HepG2 (cell line): ENCODE data around the gene SMPX. TPM values are rescaled to one million over a fixed set of nuclear protein-coding genes. Genes with fewer than 3 reads are reported as not detected.

ENCODE experiments used
- ATAC-seq: fragments of 200-7000 bp; cut with Tn5 transposase; 3 replicates; pipeline ENCODE4 v1.9.1; 2020; ENCODE audit warnings: mild to moderate bottlenecking, moderate library complexity
- BruUV-seq: library from RNA; stranded (reverse); fragments of 400-500 nt; replicated peaks from 2 replicates; lab custom pipeline; 2021; lab: Mats Ljungman, UMichigan
- CTCF ChIA-PET: fragments of 300-600 bp; formaldehyde crosslinking; extraction: SDS; loops from one replicate; lab custom pipeline; 2021; ENCODE audit warnings: low total read pairs, inconsistent platforms, low intra/inter-chr PET ratio; lab: Yijun Ruan, JAX
- POLR2A ChIA-PET: fragments of 350-600 bp; sonication (Branson Sonifier 250); formaldehyde crosslinking; loops from one replicate; lab custom pipeline; 2020; ENCODE audit warnings: antibody characterized with exemption, inconsistent platforms; lab: Yijun Ruan, JAX
- DNase-seq: peaks from one replicate; pipeline ENCODE4 v3.0.0-alpha.2; 2015; ENCODE audit warnings: low spot score
- FAIRE-seq: peaks from 3 replicates; lab custom pipeline; 2011; peaks lifted over from hg19 to GRCh38; lab: Jason Lieb, UNC
- H2AFZ ChIP-seq: one replicate; pipeline ENCODE4 v1.6.1; 2011; ENCODE audit warnings: low read length, inconsistent platforms
- H3K27ac ChIP-seq: fragments of 300-600 bp; 3 replicates; pipeline ENCODE4 v1.8.0; 2011; ENCODE audit warnings: mixed run types, mild to moderate bottlenecking, mixed read lengths, low read length, inconsistent platforms; ENCODE audit not compliant: insufficient read depth; ENCODE audit errors: extremely low read length
- H3K27me3 ChIP-seq, 2 experiments: fragments of 200-600 bp in 1 of 2; 2 replicates in 1 of 2; 3 replicates in 1 of 2; pipeline versions ENCODE4 v1.6.0 to v1.8.0; 2011; ENCODE audit warnings: low read length in 2 of 2, mild to moderate bottlenecking in 2 of 2, moderate library complexity in 2 of 2, inconsistent platforms in 1 of 2; ENCODE audit not compliant: insufficient read depth in 2 of 2, control insufficient read depth in 1 of 2
- H3K36me3 ChIP-seq, 2 experiments: fragments of 200-600 bp in 1 of 2; replicated peaks in 1 of 2; 2 replicates in 1 of 2; 3 replicates in 1 of 2; pipeline versions ENCODE4 v1.5.1 to v1.8.0; 2011; ENCODE audit warnings: low read length in 2 of 2, inconsistent platforms in 1 of 2; ENCODE audit not compliant: insufficient read depth in 2 of 2, control insufficient read depth in 1 of 2
- H3K4me1 ChIP-seq: 2 replicates; pipeline ENCODE4 v1.5.1; 2012; ENCODE audit warnings: low read length, inconsistent platforms; ENCODE audit not compliant: insufficient read depth
- H3K4me2 ChIP-seq: 2 replicates; pipeline ENCODE4 v1.6.0; 2011; ENCODE audit warnings: low read depth, low read length, inconsistent platforms
- H3K4me3 ChIP-seq, 3 experiments: fragments of 200-600 bp in 1 of 3; sonication (generic), shearing (Covaris generic) in 1 of 3; replicated peaks in 1 of 3; 2 replicates each; pipeline ENCODE4 v1.5.1; 2011 to 2016; ENCODE audit warnings: low read length in 3 of 3, inconsistent platforms in 2 of 3, low read depth in 2 of 3, mild to moderate bottlenecking in 2 of 3, control low read depth in 1 of 3, mixed read lengths in 1 of 3; ENCODE audit not compliant: insufficient read depth in 1 of 3
- H3K79me2 ChIP-seq: one replicate; pipeline ENCODE4 v1.6.1; 2011; ENCODE audit warnings: low read length, inconsistent platforms; ENCODE audit not compliant: insufficient read depth
- H3K9ac ChIP-seq: 2 replicates; pipeline ENCODE4 v1.6.0; 2011; ENCODE audit warnings: mild to moderate bottlenecking, low read depth, low read length, inconsistent platforms; ENCODE audit not compliant: insufficient read depth
- H3K9me3 ChIP-seq: 2 replicates; pipeline ENCODE4 v1.5.1; 2012; ENCODE audit warnings: mild to moderate bottlenecking, low read length
- H4K20me1 ChIP-seq: 2 replicates; pipeline ENCODE4 v1.6.0; 2011; ENCODE audit warnings: inconsistent platforms, mild to moderate bottlenecking, low read length, moderate library complexity; ENCODE audit not compliant: insufficient read depth
- BATF2 ChIP-seq: sonication (generic); formaldehyde crosslinking; IDR thresholded peaks from 2 replicates; pipeline ENCODE4 v1.8.0; 2022; ENCODE audit warnings: mild to moderate bottlenecking, missing genetic modification reagents, moderate library complexity
- CERS6 ChIP-seq: sonication (generic); formaldehyde crosslinking; IDR thresholded peaks from 2 replicates; pipeline ENCODE4 v1.5.0; 2020; ENCODE audit warnings: missing genetic modification reagents
- HHEX ChIP-seq: IDR thresholded peaks from 2 replicates; pipeline ENCODE4 v1.6.1; 2016; ENCODE audit warnings: control low read depth
- HOXA9 ChIP-seq: sonication (generic); formaldehyde crosslinking; IDR thresholded peaks from 2 replicates; pipeline ENCODE4 v1.8.1; 2022; ENCODE audit warnings: missing genetic modification reagents, mild to moderate bottlenecking, moderate library complexity, borderline replicate concordance
- IRX3 ChIP-seq: sonication (generic); formaldehyde crosslinking; IDR thresholded peaks from 2 replicates; pipeline ENCODE4 v1.8.1; 2023; ENCODE audit warnings: mild to moderate bottlenecking, low read depth, missing genetic modification reagents, borderline replicate concordance
- SRF ChIP-seq: IDR thresholded peaks from 2 replicates; pipeline ENCODE4 v1.6.1; 2011; ENCODE audit warnings: mild to moderate bottlenecking, low read depth, low read length, moderate library complexity
- ZBED4 ChIP-seq: sonication (generic); formaldehyde crosslinking; IDR thresholded peaks from 2 replicates; pipeline ENCODE4 v1.4.0; 2020; ENCODE audit warnings: missing genetic modification reagents, borderline replicate concordance
- ZNF3 ChIP-seq: IDR thresholded peaks from 2 replicates; pipeline ENCODE4 v1.7.0; 2017; ENCODE audit warnings: inconsistent platforms
- ZNF446 ChIP-seq: sonication (generic); formaldehyde crosslinking; IDR thresholded peaks from 2 replicates; pipeline ENCODE4 v1.5.0; 2020; ENCODE audit warnings: mild to moderate bottlenecking, missing genetic modification reagents
- WGBS: methylation state at CpG from one replicate; pipeline ENCODE4 v1.1.6; 2017; ENCODE audit warnings: low lambda C conversion rate; 5-methylcytosine and 5-hydroxymethylcytosine counted together
- in situ Hi-C: cut with HindIII; loops from 2 replicates; pipeline ENCODE4 v1.10.0; 2017; ENCODE audit warnings: low pct_unique_long_range_greater_than_20kb; ENCODE audit not compliant: extremely low pct_ligation_motif_present
- intact Hi-C: fragments of 100-400 bp; cut with micrococcal nuclease; formaldehyde crosslinking; loops from one replicate; pipeline ENCODE4 v1.10.0; 2022; ENCODE audit not compliant: unreplicated experiment
- polyA plus RNA-seq, 8 experiments: library from polyadenylated mRNA; depleted of rRNA in 3 of 8; stranded (reverse) in 7 of 8; unstranded in 1 of 8; fragments of >200 nt; fragmentation: Illumina TruSeq in 4 of 8; extraction: Trizol in 4 of 8; gene quantifications; 2 replicates each; pipeline versions ENCODE4 v1.2.1 to v1.2.3, GENCODE V29; 2011 to 2016; ENCODE audit warnings: low read depth in 4 of 8, missing spikeins in 1 of 8, mixed read lengths in 1 of 8; ENCODE audit not compliant: insufficient read depth in 1 of 8
- total RNA-seq, 5 experiments: library from RNA; depleted of rRNA; stranded (reverse); fragments of >200 nt; fragmentation: Illumina TruSeq; extraction: Trizol; gene quantifications; 2 replicates each; pipeline ENCODE4 v1.2.3, GENCODE V29; 2016; ENCODE audit warnings: low read depth in 1 of 5

The SMPX gene
- total and polyA plus RNA-seq, 2 of the 13 experiments (the other 11 are each of a cell fraction or from before 2014, with no cell fraction given): 0.95 to 1.8 TPM

GRCh38 chrX:21744060-21744459 lies 13.9 kb downstream of the SMPX start (continued):
- TF ChIP-seq ZNF3 (CRISPR knock-in tag): no peak
- TF ChIP-seq HHEX (CRISPR knock-in tag): no peak
- TF ChIP-seq CERS6 (CRISPR knock-in tag): no peak
- no peak for TF ChIP-seq ZNF446 (CRISPR knock-in tag)
- TF ChIP-seq ZBED4 (CRISPR knock-in tag): no peak
- TF ChIP-seq, all 625 proteins: peak for 0

- Histone ChIP-seq H3K27ac (no peak overlapping the region), H3K36me3 (no peaks in the 10 kb centered on the region), H3K79me2 (no peaks in the 10 kb centered on the region), H3K4me3 (no peak overlapping the region), H3K9ac (no peak overlapping the region), H3K27me3 (no peaks in the 10 kb centered on the region), H2AFZ (no peak overlapping the region), H4K20me1 (no peaks in the 10 kb centered on the region), H3K4me2 (no peak overlapping the region), H3K4me1 (peaks cover 24% of the 10 kb centered on the region), H3K9me3 (no peaks in the 10 kb centered on the region)
- POLR2A ChIA-PET: no interaction called here
- CTCF ChIA-PET: no interaction called here
- BruUV-seq: no TSS peak
- 92% methylated on average over 5 of the region's 6 CpGs for WGBS
- no peak for DNase-seq
- in situ Hi-C loops: loop anchor here (25.0 kb wide), 1 partner anchor 1205 kb away; no protein-coding TSS in a partner anchor
- intact Hi-C loops: no loop called here
- no peak for TF ChIP-seq IRX3
- no peak for TF ChIP-seq SRF
- no peak for TF ChIP-seq BATF2 (CRISPR knock-in tag)
- TF ChIP-seq HOXA9 (CRISPR knock-in tag): no peak
- ATAC-seq: no peak
- no peak for FAIRE-seq
These were observed 15.8 kb downstream of the SMPX start for GRCh38 chrX:21741869-21742701.
